Gastroesophageal sphincter (tissue), 3 donors: Measurements from ENCODE around the gene MAML2.

Source experiments
- POLR2A ChIP-seq, 2 donors: fragments of 450-650 bp; IDR thresholded peaks; one replicate each; pipeline ENCODE4 v1.6.1; 2017; ENCODE audit warnings: antibody characterized with exemption in 2 of 2, mild to moderate bottlenecking in 2 of 2, moderate library complexity in 1 of 2
- TF ChIP-seq, protein P1 (sequence below), 4 experiments: fragments of 200-600 bp in 2 of 4; fragments of 450-650 bp in 2 of 4; sonication (generic) in 1 of 4; IDR thresholded peaks; one replicate each; pipeline ENCODE4 v1.5.1; 2017 to 2019; ENCODE audit warnings: antibody characterized with exemption in 4 of 4, mild to moderate bottlenecking in 2 of 4, moderate library complexity in 2 of 4

DNA sequence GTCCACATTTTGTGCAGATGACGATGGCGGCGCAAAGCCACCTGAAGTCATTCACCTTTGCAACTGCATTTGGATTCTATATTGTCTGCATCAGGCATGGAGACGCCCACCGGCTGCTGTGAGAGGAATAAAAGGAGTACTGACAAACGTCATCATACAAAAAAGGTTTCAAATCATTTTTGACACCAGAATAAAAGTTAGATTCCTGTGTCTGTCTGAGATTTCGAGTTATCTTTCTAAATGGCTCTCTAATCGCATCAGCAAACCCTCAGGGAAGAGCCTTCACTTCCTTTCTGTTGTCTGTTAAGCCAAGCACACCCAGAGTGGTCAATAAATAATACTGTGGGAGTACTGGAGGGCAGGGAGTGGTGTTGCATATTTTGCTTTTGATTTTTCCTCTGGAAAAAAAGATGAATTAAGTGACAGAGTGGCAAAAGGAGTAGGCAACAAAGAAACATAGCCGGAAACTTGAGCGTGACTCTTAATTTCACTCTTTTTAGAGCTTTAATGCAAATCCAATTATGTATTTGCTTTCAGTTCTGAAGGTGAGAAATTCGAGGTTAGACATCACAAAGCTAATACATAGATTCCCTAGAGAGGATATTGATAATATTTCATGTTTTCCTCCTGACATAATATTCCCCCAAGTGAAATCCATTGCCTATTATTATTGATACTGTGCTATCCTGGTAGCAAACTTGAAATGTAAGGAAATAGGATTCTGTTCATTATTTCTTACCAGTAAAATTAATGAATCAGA lies 268.3 kb downstream of the MAML2 start:
- TF ChIP-seq, protein P1, sequence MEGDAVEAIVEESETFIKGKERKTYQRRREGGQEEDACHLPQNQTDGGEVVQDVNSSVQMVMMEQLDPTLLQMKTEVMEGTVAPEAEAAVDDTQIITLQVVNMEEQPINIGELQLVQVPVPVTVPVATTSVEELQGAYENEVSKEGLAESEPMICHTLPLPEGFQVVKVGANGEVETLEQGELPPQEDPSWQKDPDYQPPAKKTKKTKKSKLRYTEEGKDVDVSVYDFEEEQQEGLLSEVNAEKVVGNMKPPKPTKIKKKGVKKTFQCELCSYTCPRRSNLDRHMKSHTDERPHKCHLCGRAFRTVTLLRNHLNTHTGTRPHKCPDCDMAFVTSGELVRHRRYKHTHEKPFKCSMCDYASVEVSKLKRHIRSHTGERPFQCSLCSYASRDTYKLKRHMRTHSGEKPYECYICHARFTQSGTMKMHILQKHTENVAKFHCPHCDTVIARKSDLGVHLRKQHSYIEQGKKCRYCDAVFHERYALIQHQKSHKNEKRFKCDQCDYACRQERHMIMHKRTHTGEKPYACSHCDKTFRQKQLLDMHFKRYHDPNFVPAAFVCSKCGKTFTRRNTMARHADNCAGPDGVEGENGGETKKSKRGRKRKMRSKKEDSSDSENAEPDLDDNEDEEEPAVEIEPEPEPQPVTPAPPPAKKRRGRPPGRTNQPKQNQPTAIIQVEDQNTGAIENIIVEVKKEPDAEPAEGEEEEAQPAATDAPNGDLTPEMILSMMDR (IDR thresholded peaks at IDR 0.05): no peak
- no peak for TF ChIP-seq POLR2A (IDR thresholded peaks at IDR 0.05)
